CD14-positive monocyte (primary cell): ENCODE data around the gene GAS7. TPM values are rescaled to one million over a fixed set of nuclear protein-coding genes. Genes with fewer than 3 reads are reported as not detected.
A peak's percentile ranks its signal among the peaks of the same experiment; 100 is the strongest.

Experiments used
- DNase-seq, 3 donors: peaks; one replicate each; pipeline ENCODE4 v3.0.0-alpha.2; 2011 to 2022
- H2AFZ ChIP-seq: 2 replicates; pipeline ENCODE4 v1.6.0; 2012; ENCODE audit warnings: mild to moderate bottlenecking, low read depth, low read length, inconsistent platforms; ENCODE audit not compliant: insufficient read depth, poor library complexity, severe bottlenecking
- H3K27ac ChIP-seq, 2 donors: 1 replicate in 1 of 2; 2 replicates in 1 of 2; pipeline ENCODE4 v1.5.1; 2012 to 2013; ENCODE audit warnings: low read length in 2 of 2, control low read depth in 1 of 2, inconsistent platforms in 1 of 2, low read depth in 1 of 2, mild to moderate bottlenecking in 1 of 2
- H3K27me3 ChIP-seq, 2 donors: one replicate each; pipeline versions ENCODE4 v1.6.0 to v1.6.1; 2011 to 2013; ENCODE audit warnings: low read length in 2 of 2; ENCODE audit not compliant: control insufficient read depth in 2 of 2, insufficient read depth in 2 of 2
- H3K36me3 ChIP-seq, 2 donors: replicated peaks in 1 of 2; 1 replicate in 1 of 2; 2 replicates in 1 of 2; pipeline versions ENCODE4 v1.5.1 to v1.6.1; 2012 to 2013; ENCODE audit warnings: low read length in 2 of 2, control low read depth in 1 of 2, inconsistent platforms in 1 of 2, mild to moderate bottlenecking in 1 of 2; ENCODE audit not compliant: insufficient read depth in 2 of 2, control insufficient read depth in 1 of 2
- H3K4me1 ChIP-seq, 2 donors: 1 replicate in 1 of 2; 2 replicates in 1 of 2; pipeline versions ENCODE4 v1.5.1 to v1.6.1; 2012 to 2013; ENCODE audit warnings: low read length in 2 of 2, control low read depth in 1 of 2, inconsistent platforms in 1 of 2, mild to moderate bottlenecking in 1 of 2, moderate library complexity in 1 of 2; ENCODE audit not compliant: insufficient read depth in 2 of 2, control insufficient read depth in 1 of 2
- H3K4me2 ChIP-seq: replicated peaks from 2 replicates; pipeline ENCODE3; 2012; ENCODE audit warnings: low read length, moderate library complexity, mild to moderate bottlenecking; ENCODE audit not compliant: poor library complexity, severe bottlenecking; ENCODE audit errors: extremely low read depth
- H3K4me3 ChIP-seq, 3 experiments: fragments of 200-600 bp in 1 of 3; sonication (generic) in 1 of 3; replicated peaks in 1 of 3; 1 replicate in 2 of 3; 2 replicates in 1 of 3; pipeline ENCODE4 v1.5.1; 2011 to 2013; ENCODE audit warnings: low read length in 3 of 3, mild to moderate bottlenecking in 3 of 3, control low read depth in 2 of 3, low read depth in 2 of 3, inconsistent platforms in 1 of 3, moderate library complexity in 1 of 3
- H3K79me2 ChIP-seq: 2 replicates; pipeline ENCODE4 v1.6.0; 2012; ENCODE audit warnings: mild to moderate bottlenecking, control low read depth, inconsistent platforms, low read length, moderate library complexity; ENCODE audit not compliant: insufficient read depth
- H3K9ac ChIP-seq: 2 replicates; pipeline ENCODE4 v1.6.0; 2017; ENCODE audit warnings: low read length, mild to moderate bottlenecking; ENCODE audit not compliant: insufficient read depth, poor library complexity, severe bottlenecking
- H3K9me3 ChIP-seq, 2 donors: replicated peaks in 1 of 2; 1 replicate in 1 of 2; 2 replicates in 1 of 2; pipeline versions ENCODE4 v1.5.1 to v1.6.1; 2012 to 2013; ENCODE audit warnings: low read length in 2 of 2, control low read depth in 1 of 2; ENCODE audit not compliant: control insufficient read depth in 1 of 2, insufficient read depth in 1 of 2
- H4K20me1 ChIP-seq: 2 replicates; pipeline ENCODE4 v1.6.0; 2012; ENCODE audit warnings: mild to moderate bottlenecking, low read length, control low read depth, moderate library complexity; ENCODE audit not compliant: insufficient read depth
- H3K27ac Mint-ChIP-seq, 7 donors: one replicate each; pipeline ENCODE4 v1.8.0; 2020; ENCODE audit warnings: mild to moderate bottlenecking in 7 of 7, mixed read lengths in 7 of 7, moderate library complexity in 6 of 7, inconsistent platforms in 2 of 7
- H3K27me3 Mint-ChIP-seq, 3 donors: one replicate each; pipeline ENCODE4 v1.8.0; 2021 to 2022; ENCODE audit warnings: low read depth in 3 of 3, mild to moderate bottlenecking in 3 of 3, mixed read lengths in 3 of 3, moderate library complexity in 3 of 3, inconsistent platforms in 1 of 3
- H3K36me3 Mint-ChIP-seq, 2 donors: one replicate each; pipeline ENCODE4 v1.8.0; 2020; ENCODE audit warnings: mixed read lengths in 2 of 2, inconsistent platforms in 1 of 2, mild to moderate bottlenecking in 1 of 2
- H3K4me1 Mint-ChIP-seq: one replicate; pipeline ENCODE4 v1.8.0; 2020; ENCODE audit warnings: mild to moderate bottlenecking, mixed read lengths
- H3K4me3 Mint-ChIP-seq, 2 donors: one replicate each; pipeline ENCODE4 v1.8.0; 2020; ENCODE audit warnings: mild to moderate bottlenecking in 2 of 2, mixed read lengths in 2 of 2, moderate library complexity in 1 of 2
- H3K9me3 Mint-ChIP-seq, 7 donors: one replicate each; pipeline ENCODE4 v1.8.0; 2020 to 2022; ENCODE audit warnings: mixed read lengths in 7 of 7, mild to moderate bottlenecking in 6 of 7, moderate library complexity in 6 of 7, inconsistent platforms in 2 of 7
- CTCF ChIP-seq: fragments of 200-600 bp; IDR thresholded peaks from one replicate; pipeline ENCODE4 v1.8.0; 2022; ENCODE audit warnings: antibody characterized with exemption, mild to moderate bottlenecking
- WGBS: methylation state at CpG from one replicate; pipeline ENCODE4 v1.1.5; 2013; ENCODE audit warnings: missing lambda C conversion rate; ENCODE audit not compliant: insufficient coverage; 5-methylcytosine and 5-hydroxymethylcytosine counted together
- intact Hi-C, 2 donors: fragments of 100-400 bp; cut with micrococcal nuclease; formaldehyde crosslinking; loops; one replicate each; pipeline versions ENCODE4 v1.15.0 to v1.15.1; 2023
- polyA plus RNA-seq, 3 donors: library from polyadenylated mRNA; depleted of rRNA in 1 of 3; unstranded in 2 of 3; stranded (reverse) in 1 of 3; fragments of 300-500 nt in 2 of 3; fragments of >200 nt in 1 of 3; fragmentation: Illumina TruSeq in 2 of 3; gene quantifications; 1 replicate in 2 of 3; 2 replicates in 1 of 3; pipeline ENCODE4 v1.2.3, GENCODE V29; 2012 to 2021

GAS7 gene
- polyA plus RNA-seq, 3 donors = 53.1 to 91.9 (median 66.6) TPM

- Histone ChIP-seq H2AFZ (peak overlapping the region; percentile 26), H4K20me1 (no peaks in the 10 kb centered on the region), H3K79me2 (no peaks in the 10 kb centered on the region), H3K4me2 (peak overlapping the region; percentile 27), H3K4me1 (peaks cover 22 to 28% of the 10 kb centered on the region in 2 donors), H3K27me3 (no peaks in the 10 kb centered on the region), H3K4me3 (peak overlapping the region in 1 of 3 experiments; percentile 21), H3K27ac (peak overlapping the region; percentile 31 to 47), H3K36me3 (no peaks in the 10 kb centered on the region), H3K9ac (no peak overlapping the region), H3K9me3 (peaks cover 19 to 22% of the 10 kb centered on the region in 2 donors)
- intact Hi-C loops = no loop called here
- TF ChIP-seq CTCF = no peak
- peak in 1 of 3 donors; percentile 27 for DNase-seq
- Mint-ChIP-seq H3K27ac (peak overlapping the region; percentile 47 to 92 (median 78)), H3K36me3 (no peaks in the 10 kb centered on the region), H3K27me3 (no peaks in the 10 kb centered on the region), H3K9me3 (peaks cover 7 to 29% (median 21%) of the 10 kb centered on the region in 7 donors), H3K4me3 (peak overlapping the region; percentile 20 to 49), H3K4me1 (peaks cover 35% of the 10 kb centered on the region)
- WGBS = 80% methylated on average over 1 of the region's 7 CpGs
These were observed 10.3 kb upstream of the GAS7 start for GRCh38 chr17:10208604-10209193.

GRCh38 chr17:10207153-10207552 is 8.7 kb upstream of the GAS7 start:
- Mint-ChIP-seq H3K27ac (no peak overlapping the region), H3K4me1 (peaks cover 31% of the 10 kb centered on the region), H3K4me3 (no peak overlapping the region), H3K27me3 (peaks cover 0 to 2% (median 0%) of the 10 kb centered on the region in 3 donors), H3K9me3 (peaks cover 7 to 29% (median 21%) of the 10 kb centered on the region in 7 donors), H3K36me3 (no peaks in the 10 kb centered on the region)
- no peak overlapping the region for H3K27ac ChIP-seq
- peaks cover 22 to 28% of the 10 kb centered on the region in 2 donors for H3K4me1 ChIP-seq
- H3K4me2 ChIP-seq = no peak overlapping the region
- no peak overlapping the region for H3K4me3 ChIP-seq
- H3K36me3 ChIP-seq = no peaks in the 10 kb centered on the region
- no peaks in the 10 kb centered on the region for H3K79me2 ChIP-seq
- no peaks in the 10 kb centered on the region for H4K20me1 ChIP-seq
- no peak overlapping the region for H2AFZ ChIP-seq
- H3K27me3 ChIP-seq = no peaks in the 10 kb centered on the region
- intact Hi-C loops = no loop called here
- peaks cover 19 to 22% of the 10 kb centered on the region in 2 donors for H3K9me3 ChIP-seq
- no peak for DNase-seq
- H3K9ac ChIP-seq = no peak overlapping the region
- no CpG with 5 or more reads among the region's 4 CpGs for WGBS
- no peak for TF ChIP-seq CTCF
